ENCODE measurements around the gene ECHS1. TPM values are rescaled to one million over a fixed set of nuclear protein-coding genes. Genes with fewer than 3 reads are reported as not detected.

Gene ECHS1
- total and polyA plus RNA-seq, 2 donors (not counting 1 experiment from before 2014, with no cell fraction given) = 19.3 to 29.5 TPM

DNA sequence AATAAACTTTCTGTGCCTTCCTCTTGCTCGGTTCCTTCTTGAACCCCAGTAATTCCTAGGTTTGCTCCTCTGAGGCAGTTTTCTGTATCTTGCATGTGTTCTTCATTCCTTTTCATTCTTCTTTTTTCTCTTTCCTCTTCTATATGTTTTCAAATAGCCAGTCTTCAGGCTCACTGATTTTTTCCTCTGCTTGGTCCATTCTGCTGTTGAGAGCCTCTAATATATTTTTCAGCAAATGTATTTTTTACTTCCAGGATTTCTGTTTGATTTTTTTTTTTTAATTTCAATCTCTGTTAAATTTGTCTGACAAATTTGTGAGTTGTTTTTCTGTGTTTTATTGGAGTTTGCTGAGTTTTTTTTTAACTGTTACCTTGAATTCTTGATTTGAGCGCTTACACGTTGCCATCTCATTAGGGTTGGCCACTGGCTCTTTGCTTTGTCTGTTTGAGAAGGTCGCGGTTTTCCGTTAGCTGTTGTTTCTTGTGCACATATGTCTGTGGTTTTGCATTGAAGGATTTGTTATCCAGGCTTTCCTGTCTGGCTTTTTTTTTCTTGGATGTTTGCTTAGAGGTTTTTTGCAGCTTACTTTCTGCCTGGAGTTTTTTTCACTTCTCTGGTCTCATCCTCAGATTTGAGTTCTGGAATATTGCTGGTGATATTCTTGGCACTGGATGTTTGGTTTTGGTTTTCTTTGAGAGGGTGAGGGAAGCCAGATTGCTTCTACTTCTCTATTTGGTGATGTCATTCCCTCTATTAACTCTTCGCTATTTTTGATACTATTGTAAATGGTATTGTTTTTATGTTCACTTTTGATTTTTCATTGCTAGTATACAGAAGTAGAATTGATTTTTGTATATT lies 38.6 kb upstream of the ECHS1 start:
- Histone ChIP-seq H3K79me2 (ENCODE audit: control insufficient read depth, insufficient read depth, low read length) (peaks cover 74% of the 10 kb centered on the region), H3K9ac (ENCODE audit: low read length) (no peak overlapping the region), H3K4me3 (ENCODE audit: control extremely low read depth in 1 of 5, extremely low read depth in 1 of 5, insufficient read depth in 1 of 5, low read depth in 2 of 5, low read length in 4 of 5) (no peak overlapping the region), H3K36me3 (replicated peaks in 1 of 2; ENCODE audit: control extremely low read depth in 1 of 2, control insufficient read depth in 1 of 2, extremely low read depth in 1 of 2, insufficient read depth in 2 of 2, low read length in 1 of 2) (peaks cover 23 to 60% of the 10 kb centered on the region in 2 experiments), H2AFZ (ENCODE audit: insufficient read depth, low read depth, low read length, poor library complexity, severe bottlenecking) (no peak overlapping the region), H3K27ac (ENCODE audit: low read length in 2 of 2) (no peak overlapping the region), H3K4me1 (ENCODE audit: control insufficient read depth in 2 of 2, insufficient read depth in 2 of 2, low read length in 2 of 2) (no peaks in the 10 kb centered on the region), H4K20me1 (ENCODE audit: control insufficient read depth, insufficient read depth, low read length, poor library complexity, severe bottlenecking) (peaks cover 41% of the 10 kb centered on the region), H3K4me2 (replicated peaks; ENCODE audit: low read depth, low read length, poor library complexity, severe bottlenecking) (no peak overlapping the region), H3K27me3 (replicated peaks in 1 of 4; ENCODE audit: control extremely low read depth in 1 of 4, control insufficient read depth in 3 of 4, insufficient read depth in 4 of 4, low read length in 3 of 4) (no peaks in the 10 kb centered on the region), H3K9me3 (ENCODE audit: control extremely low read depth in 1 of 3, control insufficient read depth in 2 of 3, insufficient read depth in 1 of 3, low read length in 2 of 3) (peaks cover 12 to 23% (median 21%) of the 10 kb centered on the region in 3 donors)
- no peaks in the 10 kb centered on the region for H3K27me3 Mint-ChIP-seq
- no peak overlapping the region for H3K27ac Mint-ChIP-seq
- TF ChIP-seq, protein P1, sequence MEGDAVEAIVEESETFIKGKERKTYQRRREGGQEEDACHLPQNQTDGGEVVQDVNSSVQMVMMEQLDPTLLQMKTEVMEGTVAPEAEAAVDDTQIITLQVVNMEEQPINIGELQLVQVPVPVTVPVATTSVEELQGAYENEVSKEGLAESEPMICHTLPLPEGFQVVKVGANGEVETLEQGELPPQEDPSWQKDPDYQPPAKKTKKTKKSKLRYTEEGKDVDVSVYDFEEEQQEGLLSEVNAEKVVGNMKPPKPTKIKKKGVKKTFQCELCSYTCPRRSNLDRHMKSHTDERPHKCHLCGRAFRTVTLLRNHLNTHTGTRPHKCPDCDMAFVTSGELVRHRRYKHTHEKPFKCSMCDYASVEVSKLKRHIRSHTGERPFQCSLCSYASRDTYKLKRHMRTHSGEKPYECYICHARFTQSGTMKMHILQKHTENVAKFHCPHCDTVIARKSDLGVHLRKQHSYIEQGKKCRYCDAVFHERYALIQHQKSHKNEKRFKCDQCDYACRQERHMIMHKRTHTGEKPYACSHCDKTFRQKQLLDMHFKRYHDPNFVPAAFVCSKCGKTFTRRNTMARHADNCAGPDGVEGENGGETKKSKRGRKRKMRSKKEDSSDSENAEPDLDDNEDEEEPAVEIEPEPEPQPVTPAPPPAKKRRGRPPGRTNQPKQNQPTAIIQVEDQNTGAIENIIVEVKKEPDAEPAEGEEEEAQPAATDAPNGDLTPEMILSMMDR (IDR thresholded peaks at IDR 0.05) = no peak
- TF ChIP-seq EZH2 (IDR thresholded peaks at IDR 0.05; ENCODE audit: borderline replicate concordance, insufficient read depth, low read depth, low read length, poor library complexity, severe bottlenecking) = no peak
- no peak overlapping the region for H3K4me3 Mint-ChIP-seq
- H3K9me3 Mint-ChIP-seq (ENCODE audit: insufficient read depth) = peaks cover 6% of the 10 kb centered on the region
- peaks cover 20% of the 10 kb centered on the region for H3K4me1 Mint-ChIP-seq
- ChIA-PET CTCF (no interaction called here), POLR2A (no interaction called here)
- ATAC-seq (ENCODE audit: low read depth) (no peak), DNase-seq (no peak)
- 98% methylated on average over 5 of the region's 7 CpGs for WGBS (ENCODE audit: insufficient coverage)
- intact Hi-C loops (cut with micrococcal nuclease) = no loop called here

Measured in B cell (primary cell).